A673 (cell line): Measurements from ENCODE around the gene HS3ST3B1. TPM values are rescaled to one million over a fixed set of nuclear protein-coding genes. Genes with fewer than 3 reads are reported as not detected.
A peak's percentile ranks its signal among the peaks of the same experiment; 100 is the strongest.

Experiments used
- BruUV-seq: library from RNA; stranded (reverse); fragments of 400-500 nt; replicated peaks from 2 replicates; lab custom pipeline; 2021; lab: Mats Ljungman, UMichigan
- CTCF ChIA-PET: fragments of 300-600 bp; sonication (Branson Sonifier 250); formaldehyde crosslinking; loops from one replicate; lab custom pipeline; 2022; ENCODE audit warnings: antibody characterized with exemption; lab: Charles Lee
- POLR2A ChIA-PET: fragments of 300-600 bp; sonication (Branson Sonifier 250); formaldehyde crosslinking; loops from one replicate; lab custom pipeline; 2022; ENCODE audit warnings: antibody characterized with exemption; ENCODE audit not compliant: low non-redundant PET; lab: Charles Lee
- DNase-seq: peaks from one replicate; pipeline ENCODE4 v3.0.0-alpha.2; 2015; ENCODE audit warnings: low spot score
- H3K27ac ChIP-seq: fragments of 200-600 bp; sonication (generic); 2 replicates; pipeline ENCODE4 v1.5.1; 2016; ENCODE audit warnings: mixed run types, low read depth, mild to moderate bottlenecking, mixed read lengths, antibody characterized with exemption, low read length; ENCODE audit not compliant: poor library complexity, severe bottlenecking
- H3K27me3 ChIP-seq: fragments of 200-600 bp; sonication (generic); replicated peaks from 2 replicates; pipeline ENCODE4 v1.6.1; 2017; ENCODE audit warnings: mixed run types, low read depth, mild to moderate bottlenecking, mixed read lengths, antibody characterized with exemption, low read length; ENCODE audit not compliant: insufficient read depth, poor library complexity
- H3K36me3 ChIP-seq: fragments of 200-600 bp; sonication (generic); 2 replicates; pipeline ENCODE4 v1.6.1; 2016; ENCODE audit warnings: mixed run types, mild to moderate bottlenecking, mixed read lengths, antibody characterized with exemption, low read length; ENCODE audit not compliant: insufficient read depth, poor library complexity, severe bottlenecking
- H3K4me1 ChIP-seq: fragments of 200-600 bp; sonication (generic); 2 replicates; pipeline ENCODE4 v1.6.1; 2017; ENCODE audit warnings: mixed run types, mild to moderate bottlenecking, mixed read lengths, antibody characterized with exemption, low read length; ENCODE audit not compliant: insufficient read depth, poor library complexity, severe bottlenecking
- H3K4me3 ChIP-seq: fragments of 200-600 bp; sonication (generic); 2 replicates; pipeline ENCODE4 v1.5.1; 2016; ENCODE audit warnings: low read depth, mixed run types, mild to moderate bottlenecking, mixed read lengths, low read length; ENCODE audit not compliant: poor library complexity, severe bottlenecking
- H3K9me3 ChIP-seq: fragments of 200-600 bp; sonication (generic); 2 replicates; pipeline ENCODE4 v1.6.1; 2016; ENCODE audit warnings: mixed run types, low read depth, mild to moderate bottlenecking, mixed read lengths, antibody characterized with exemption, low read length; ENCODE audit not compliant: poor library complexity, severe bottlenecking
- EZH2 ChIP-seq: fragments of 200-600 bp; sonication (generic); IDR thresholded peaks from 2 replicates; pipeline ENCODE4 v1.6.1; 2017; ENCODE audit warnings: borderline replicate concordance, low read depth, mild to moderate bottlenecking, mixed read lengths, antibody characterized with exemption, low read length; ENCODE audit not compliant: poor library complexity, severe bottlenecking
- intact Hi-C: fragments of 100-400 bp; cut with micrococcal nuclease; formaldehyde crosslinking; loops from one replicate; pipeline ENCODE4 v1.10.0; 2022; ENCODE audit not compliant: unreplicated experiment
- total RNA-seq: library from RNA; stranded (reverse); gene quantifications from 2 replicates; pipeline ENCODE4 v1.2.3, GENCODE V29; 2021
- TF ChIP-seq, protein P1 (sequence below): fragments of 300-800, 200-600 bp; sonication (generic); conservative IDR thresholded peaks from 2 replicates; pipeline ENCODE4 v1.5.1; 2017; ENCODE audit warnings: low read depth, mild to moderate bottlenecking, antibody characterized with exemption, low read length, moderate library complexity, mixed read lengths

Gene HS3ST3B1
- total RNA-seq, 1 experiment from 2014 or later: not detected

DNA sequence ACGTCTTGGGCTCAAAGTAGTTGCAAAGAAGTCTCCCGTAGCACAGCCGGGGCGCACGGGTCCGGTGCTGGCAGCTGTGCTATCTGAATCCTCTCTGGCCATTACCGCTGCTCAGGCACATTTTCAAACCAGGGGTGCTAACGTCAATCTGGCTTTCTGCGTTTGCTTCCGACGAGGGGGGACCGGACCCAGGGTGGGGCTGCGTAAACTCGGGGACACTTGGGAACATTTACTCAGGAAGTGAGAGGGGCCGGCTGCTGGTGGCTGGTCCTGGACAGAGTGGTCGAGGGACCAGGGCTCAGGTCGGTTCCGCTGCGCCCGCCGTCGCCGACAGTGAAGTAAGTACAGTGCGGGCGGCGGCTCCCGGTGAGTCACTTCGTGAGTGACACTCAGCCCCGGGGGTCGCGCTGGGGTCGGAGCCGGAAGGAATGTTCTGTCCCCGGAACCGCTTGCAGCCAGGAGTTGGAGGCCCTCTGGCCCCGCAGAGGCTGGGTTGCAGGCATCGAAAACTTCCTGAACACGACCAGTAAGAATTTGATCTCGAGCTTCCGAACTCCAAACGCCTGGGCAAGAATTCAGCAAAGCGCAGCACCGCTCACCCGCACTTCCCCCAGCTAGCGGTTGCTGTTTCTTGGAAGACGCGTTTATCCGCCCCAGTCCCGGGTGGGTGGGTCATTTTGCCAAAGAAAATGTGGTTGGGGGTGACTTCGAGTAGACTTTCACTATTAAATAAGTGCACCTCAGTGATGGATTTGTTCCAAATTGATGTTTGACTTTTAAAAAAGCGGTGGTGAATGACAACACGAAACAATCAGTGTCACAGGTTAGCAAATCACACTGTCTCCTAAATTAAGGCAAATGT is 1.4 kb upstream of the HS3ST3B1 start:
- Histone ChIP-seq H3K27ac (no peak overlapping the region), H3K36me3 (no peaks in the 10 kb centered on the region), H3K4me1 (peaks cover 20% of the 10 kb centered on the region), H3K4me3 (peak overlapping the region; percentile 2), H3K9me3 (no peaks in the 10 kb centered on the region), H3K27me3 (peaks cover 96% of the 10 kb centered on the region)
- TF ChIP-seq, protein P1, sequence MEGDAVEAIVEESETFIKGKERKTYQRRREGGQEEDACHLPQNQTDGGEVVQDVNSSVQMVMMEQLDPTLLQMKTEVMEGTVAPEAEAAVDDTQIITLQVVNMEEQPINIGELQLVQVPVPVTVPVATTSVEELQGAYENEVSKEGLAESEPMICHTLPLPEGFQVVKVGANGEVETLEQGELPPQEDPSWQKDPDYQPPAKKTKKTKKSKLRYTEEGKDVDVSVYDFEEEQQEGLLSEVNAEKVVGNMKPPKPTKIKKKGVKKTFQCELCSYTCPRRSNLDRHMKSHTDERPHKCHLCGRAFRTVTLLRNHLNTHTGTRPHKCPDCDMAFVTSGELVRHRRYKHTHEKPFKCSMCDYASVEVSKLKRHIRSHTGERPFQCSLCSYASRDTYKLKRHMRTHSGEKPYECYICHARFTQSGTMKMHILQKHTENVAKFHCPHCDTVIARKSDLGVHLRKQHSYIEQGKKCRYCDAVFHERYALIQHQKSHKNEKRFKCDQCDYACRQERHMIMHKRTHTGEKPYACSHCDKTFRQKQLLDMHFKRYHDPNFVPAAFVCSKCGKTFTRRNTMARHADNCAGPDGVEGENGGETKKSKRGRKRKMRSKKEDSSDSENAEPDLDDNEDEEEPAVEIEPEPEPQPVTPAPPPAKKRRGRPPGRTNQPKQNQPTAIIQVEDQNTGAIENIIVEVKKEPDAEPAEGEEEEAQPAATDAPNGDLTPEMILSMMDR: no peak
- peak; percentile 81 for TF ChIP-seq EZH2
- CTCF ChIA-PET: no interaction called here
- intact Hi-C loops: loop anchor here (5.0 to 10.0 kb wide), 2 partner anchors 285 to 962 kb away; no protein-coding TSS in a partner anchor
- no peak for DNase-seq
- POLR2A ChIA-PET: no interaction called here
- no TSS peak for BruUV-seq

DNA sequence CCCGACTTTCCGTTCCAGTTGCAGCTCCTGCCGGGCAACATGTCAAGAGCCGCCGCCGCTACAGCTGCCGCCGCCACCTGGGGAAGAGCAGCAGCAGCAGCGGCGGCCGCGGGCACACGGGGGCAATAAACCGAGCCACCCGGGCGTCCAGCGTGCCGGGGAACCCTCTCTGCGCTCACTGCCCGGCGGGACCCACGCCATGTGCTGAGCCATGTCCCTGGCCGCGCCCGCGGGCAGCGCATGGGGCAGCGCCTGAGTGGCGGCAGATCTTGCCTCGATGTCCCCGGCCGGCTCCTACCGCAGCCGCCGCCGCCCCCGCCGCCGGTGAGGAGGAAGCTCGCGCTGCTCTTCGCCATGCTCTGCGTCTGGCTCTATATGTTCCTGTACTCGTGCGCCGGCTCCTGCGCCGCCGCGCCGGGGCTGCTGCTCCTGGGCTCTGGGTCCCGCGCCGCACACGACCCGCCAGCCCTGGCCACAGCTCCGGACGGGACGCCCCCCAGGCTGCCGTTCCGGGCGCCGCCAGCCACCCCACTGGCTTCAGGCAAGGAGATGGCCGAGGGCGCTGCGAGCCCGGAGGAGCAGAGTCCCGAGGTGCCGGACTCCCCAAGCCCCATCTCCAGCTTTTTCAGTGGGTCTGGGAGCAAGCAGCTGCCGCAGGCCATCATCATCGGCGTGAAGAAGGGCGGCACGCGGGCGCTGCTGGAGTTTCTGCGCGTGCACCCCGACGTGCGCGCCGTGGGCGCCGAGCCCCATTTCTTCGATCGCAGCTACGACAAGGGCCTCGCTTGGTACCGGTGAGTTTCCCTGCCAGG is 604 bp downstream of the HS3ST3B1 start:
- Histone ChIP-seq H3K4me1 (peaks cover 20% of the 10 kb centered on the region), H3K27ac (no peak overlapping the region), H3K4me3 (peak overlapping the region; percentile 40), H3K27me3 (peaks cover 100% of the 10 kb centered on the region), H3K36me3 (no peaks in the 10 kb centered on the region), H3K9me3 (no peaks in the 10 kb centered on the region)
- intact Hi-C loops: loop anchor here (1.0 to 10.0 kb wide), 3 partner anchors 287 to 964 kb away; no protein-coding TSS in a partner anchor
- no TSS peak for BruUV-seq
- TF ChIP-seq, protein P1: peak; percentile 29; the same call in 1 of the 2 replicates
- TF ChIP-seq EZH2: peak; percentile 71
- DNase-seq: no peak
- ChIA-PET POLR2A (no interaction called here), CTCF (interaction anchor here (1.0 kb wide), 1 partner anchor 706 kb away, joined by 3 read pairs; no protein-coding TSS in a partner anchor)

DNA sequence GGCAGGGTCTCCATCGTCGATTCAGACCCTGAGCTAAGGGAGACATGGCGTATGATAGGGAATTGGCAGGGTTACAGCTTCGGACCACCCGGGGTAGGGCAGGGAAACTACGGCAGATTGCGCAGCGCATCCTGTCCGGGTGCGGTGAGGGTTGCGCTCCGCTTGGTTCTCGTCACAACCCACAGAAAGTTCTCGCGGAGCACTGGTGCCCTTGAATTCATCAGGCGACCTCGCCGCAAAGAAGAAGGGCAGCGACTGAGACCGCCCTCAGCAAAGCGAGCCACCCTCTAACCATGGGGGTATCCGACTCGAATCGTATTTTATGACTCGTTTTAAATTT is 1.2 kb downstream of the HS3ST3B1 start:
- ChIA-PET CTCF (interaction anchor here (1.0 kb wide), 1 partner anchor 707 kb away, joined by 3 read pairs; no protein-coding TSS in a partner anchor), POLR2A (no interaction called here)
- DNase-seq: no peak
- no peak for TF ChIP-seq EZH2
- TF ChIP-seq, protein P1: no peak
- Histone ChIP-seq H3K4me3 (peak overlapping the region; percentile 40), H3K4me1 (peaks cover 20% of the 10 kb centered on the region), H3K27me3 (peaks cover 100% of the 10 kb centered on the region), H3K36me3 (no peaks in the 10 kb centered on the region), H3K27ac (no peak overlapping the region), H3K9me3 (no peaks in the 10 kb centered on the region)
- BruUV-seq: no TSS peak
- intact Hi-C loops: loop anchor here (1.0 to 10.0 kb wide), 3 partner anchors 287 to 965 kb away; no protein-coding TSS in a partner anchor
